HG03439 (cell line): ENCODE data around the gene H2BK1.

ENCODE experiments used
- ATAC-seq: cut with Tn5 transposase; IDR thresholded peaks from one replicate; pipeline ENCODE4 v1.9.1; 2021; ENCODE audit warnings: mild to moderate bottlenecking, moderate library complexity; ENCODE audit not compliant: unreplicated experiment

The H2BK1 gene

DNA sequence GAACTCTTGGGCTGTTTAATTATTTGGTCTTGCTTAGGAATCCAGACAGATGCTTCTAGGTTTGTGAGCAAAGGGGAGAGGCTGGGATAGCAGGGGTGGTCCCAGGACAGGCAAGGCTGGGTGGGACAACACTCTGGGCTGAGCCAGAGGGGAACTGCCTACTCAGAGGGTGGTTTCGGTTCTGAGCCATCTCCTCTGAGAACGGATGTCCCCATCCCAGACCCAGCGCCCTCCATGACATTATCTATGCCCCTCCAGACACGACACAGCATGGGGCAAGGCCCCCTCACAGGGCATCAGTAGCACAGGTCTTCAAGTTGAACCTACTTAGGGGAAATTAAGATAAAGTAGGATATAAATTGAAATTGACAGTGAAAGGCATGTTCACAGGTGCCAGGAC, 30.3 kb downstream of the H2BK1 start:
- no peak for ATAC-seq

DNA sequence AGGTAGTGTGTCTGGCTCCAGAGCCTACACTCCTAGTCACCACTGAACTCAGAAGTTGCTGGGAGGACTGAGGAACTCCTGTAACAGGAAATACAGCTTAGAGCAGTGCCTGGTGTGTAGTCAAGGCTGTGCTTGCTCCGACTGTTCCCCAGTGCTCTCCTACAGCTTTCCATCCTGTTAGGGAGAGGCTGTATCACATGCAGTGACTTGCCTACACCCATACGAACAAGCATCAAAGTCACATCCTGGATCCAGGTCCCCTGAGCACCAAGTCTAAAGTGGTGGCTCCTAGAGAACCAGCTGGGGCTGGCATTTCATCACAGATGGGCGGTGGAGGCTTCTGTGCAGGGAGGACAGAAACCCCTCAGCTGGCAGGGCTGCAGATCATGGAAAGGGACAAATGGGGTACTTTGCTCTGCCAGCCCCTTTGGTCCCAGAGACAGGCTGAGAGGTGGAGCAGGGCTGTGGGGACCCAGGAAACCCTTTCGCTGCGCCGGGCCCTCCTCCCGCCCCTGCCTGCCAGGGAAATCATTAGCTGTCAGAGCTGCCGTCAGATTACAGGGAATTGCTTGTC, 30.9 kb downstream of the H2BK1 start:
- ATAC-seq, result no peak

DNA sequence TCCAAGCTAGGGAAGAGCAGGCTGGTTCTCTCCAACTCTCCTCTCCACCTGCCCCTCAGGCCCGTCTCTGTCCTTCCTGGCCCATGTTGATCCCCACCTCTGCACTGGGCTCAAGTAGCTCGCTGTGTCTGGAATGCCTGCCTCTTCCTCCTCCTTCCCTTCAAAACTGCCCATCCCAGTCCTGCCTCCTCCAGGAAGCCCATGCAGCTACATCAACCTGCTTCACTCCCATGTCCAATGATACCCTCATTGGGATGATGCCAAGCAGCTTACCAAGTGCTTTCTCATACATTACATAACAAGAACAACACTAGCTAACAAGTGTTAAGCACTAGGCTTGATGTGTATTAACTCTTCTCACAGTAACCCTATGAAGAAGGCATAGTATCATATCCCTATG, 31.5 kb downstream of the H2BK1 start:
- no peak for ATAC-seq

DNA sequence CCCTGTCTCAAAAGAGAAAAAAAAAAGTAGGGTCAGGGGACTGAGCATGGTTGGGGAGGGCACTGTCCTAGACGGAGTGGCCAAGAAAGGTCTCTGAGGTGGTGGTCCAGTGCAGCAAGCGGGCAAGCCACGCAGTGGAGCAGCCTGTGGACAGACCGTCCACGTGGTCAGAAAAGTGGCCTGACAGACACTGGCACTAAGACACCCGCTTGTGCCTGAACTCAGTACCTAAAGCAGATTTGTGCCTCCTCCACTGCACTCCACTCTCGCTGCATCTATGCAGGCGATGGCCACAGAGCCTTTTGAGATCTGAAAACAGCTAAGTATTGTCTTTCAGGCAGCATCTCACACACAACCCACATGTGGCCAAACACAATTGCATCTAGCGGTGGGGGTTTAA, 32.1 kb downstream of the H2BK1 start:
- ATAC-seq, result no peak

DNA sequence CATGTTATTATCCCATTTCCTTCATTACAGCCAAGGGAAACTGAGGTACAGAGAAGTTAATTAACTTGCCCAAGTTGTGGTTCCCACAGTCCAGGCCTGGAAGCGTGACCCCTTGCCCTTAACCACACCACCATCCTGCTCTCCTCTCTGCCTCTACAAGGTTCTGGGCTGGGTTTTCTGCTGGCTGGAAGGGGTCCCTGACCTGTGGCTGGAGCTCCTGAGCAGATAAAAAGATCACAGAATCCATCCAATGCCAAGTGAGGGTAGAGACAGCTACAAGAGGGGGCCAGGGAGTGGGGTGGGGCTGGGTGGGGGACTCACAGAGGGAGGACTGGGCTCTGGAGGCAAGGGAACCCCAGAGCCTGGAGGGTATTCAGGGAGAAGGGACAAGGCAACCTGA, 33.0 kb downstream of the H2BK1 start:
- no peak for ATAC-seq

DNA sequence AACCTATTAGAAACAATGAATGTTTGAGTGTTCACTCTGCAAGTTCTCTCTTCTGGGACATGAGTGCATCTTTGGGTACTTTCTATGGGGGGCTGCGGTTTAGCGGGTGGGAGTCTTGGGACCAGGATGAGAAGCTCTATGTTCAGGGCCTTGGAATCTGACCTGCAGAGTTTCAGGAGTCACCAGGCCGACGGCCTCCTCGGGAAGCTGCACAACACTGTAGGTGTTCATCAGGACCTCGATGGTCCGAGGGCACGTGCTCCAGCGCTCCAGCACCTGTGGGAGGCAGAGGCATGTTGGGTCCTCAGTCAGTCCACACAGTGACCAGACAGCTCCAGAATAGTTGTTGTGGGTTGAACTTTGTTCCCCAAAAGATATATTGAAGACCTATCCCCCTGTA, 33.9 kb downstream of the H2BK1 start:
- ATAC-seq, result no peak

DNA sequence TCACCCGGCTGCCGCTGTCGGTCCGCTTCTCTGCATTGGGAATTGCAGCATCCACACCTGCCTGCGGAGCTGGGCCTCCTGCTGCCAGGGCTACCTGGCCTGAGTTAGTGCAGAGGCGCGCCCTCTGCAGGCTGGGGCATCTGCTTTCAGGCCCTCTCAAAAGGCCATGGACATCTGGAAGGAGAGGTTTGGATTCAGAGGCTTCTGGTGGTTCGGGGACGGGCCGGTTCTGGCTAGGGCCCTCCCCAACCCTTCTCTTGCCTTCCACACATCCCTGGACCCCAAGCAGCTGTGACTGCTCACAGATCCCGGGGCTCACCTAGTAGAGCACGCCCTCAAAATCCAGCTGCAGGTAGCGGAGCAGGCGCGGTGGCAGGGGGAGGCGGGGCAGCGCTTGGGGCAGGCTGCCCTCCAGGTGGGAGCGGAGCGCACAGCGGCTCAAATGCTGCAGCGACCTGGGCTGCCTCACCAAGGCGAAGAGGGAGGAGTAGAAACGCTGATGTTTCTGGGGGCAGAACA, 34.4 kb downstream of the H2BK1 start:
- no peak for ATAC-seq

DNA sequence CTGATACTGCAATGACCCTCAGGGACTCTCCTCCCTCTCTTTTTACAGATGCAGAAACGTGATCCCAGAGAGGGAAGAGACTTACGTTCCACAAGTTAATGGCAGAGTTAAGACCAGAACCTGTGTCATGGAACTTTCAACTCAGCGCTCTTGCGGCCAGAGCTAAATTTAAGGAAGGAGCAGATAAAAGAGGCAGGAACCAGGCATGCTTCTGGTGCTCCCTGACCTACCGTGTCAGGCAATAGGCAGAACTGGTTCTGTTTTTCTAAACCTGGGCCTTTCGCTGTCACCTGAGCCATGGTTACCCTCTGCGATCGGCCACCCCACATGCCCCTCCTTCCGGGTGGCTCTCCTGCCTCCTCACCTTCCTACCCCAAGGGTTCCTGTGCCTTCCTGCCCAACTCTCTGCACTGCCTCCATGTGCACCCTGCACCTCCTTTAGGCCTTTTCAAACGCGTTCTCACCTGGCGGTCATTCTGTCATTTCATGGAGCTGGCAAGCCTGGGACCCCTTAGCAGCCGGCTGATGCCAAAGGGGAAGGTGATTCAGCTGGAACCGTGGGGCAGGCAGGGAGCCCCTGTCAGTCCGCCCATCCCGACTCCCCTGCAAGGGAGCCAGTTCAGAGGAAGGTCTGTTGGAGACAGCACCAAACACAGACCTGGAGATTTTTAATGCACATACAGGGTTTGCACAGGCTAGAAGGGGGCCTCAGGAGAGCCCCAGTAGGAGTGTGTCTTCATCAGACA, 35.1 kb downstream of the H2BK1 start:
- ATAC-seq, result no peak

DNA sequence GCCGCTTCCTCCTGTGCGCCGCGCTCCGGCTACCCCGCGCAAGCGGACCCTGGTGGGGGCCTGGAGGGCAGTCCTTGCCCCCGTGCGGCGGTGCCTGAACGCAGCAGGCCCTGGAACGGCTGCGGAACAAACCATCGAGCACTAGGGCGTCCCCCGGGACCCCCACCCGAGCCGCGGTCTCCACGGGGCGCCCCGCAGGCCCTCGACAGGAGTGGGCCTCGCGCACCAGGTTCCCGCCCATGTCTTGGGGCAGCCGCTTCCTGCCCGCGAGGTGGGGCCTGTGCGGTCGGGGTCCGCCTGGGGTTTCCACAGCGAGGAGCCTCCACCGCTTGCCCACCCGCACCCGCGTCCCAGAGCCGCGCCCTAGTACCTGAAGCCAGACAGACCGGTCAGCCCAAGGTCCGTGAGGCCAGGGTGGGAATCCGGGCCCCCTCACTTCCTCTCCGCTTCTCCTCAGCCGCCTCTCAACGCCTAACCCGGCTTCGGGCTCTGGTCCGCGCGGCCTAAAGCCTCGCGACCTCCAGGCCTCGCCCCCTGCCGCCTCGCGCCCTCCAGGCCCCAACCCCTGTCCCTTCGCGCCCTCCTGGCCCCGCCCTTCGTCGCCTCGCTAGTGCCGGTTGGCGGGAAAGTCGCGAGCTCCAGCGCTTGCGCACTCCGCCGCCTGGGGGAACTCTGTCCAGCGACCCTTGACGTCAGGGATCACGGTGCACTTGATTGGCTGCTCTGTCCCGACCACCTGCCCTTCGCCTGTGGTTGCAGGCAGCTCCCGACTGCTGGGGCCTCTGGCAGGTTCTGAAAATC, 35.8 kb downstream of the H2BK1 start:
- no peak for ATAC-seq

DNA sequence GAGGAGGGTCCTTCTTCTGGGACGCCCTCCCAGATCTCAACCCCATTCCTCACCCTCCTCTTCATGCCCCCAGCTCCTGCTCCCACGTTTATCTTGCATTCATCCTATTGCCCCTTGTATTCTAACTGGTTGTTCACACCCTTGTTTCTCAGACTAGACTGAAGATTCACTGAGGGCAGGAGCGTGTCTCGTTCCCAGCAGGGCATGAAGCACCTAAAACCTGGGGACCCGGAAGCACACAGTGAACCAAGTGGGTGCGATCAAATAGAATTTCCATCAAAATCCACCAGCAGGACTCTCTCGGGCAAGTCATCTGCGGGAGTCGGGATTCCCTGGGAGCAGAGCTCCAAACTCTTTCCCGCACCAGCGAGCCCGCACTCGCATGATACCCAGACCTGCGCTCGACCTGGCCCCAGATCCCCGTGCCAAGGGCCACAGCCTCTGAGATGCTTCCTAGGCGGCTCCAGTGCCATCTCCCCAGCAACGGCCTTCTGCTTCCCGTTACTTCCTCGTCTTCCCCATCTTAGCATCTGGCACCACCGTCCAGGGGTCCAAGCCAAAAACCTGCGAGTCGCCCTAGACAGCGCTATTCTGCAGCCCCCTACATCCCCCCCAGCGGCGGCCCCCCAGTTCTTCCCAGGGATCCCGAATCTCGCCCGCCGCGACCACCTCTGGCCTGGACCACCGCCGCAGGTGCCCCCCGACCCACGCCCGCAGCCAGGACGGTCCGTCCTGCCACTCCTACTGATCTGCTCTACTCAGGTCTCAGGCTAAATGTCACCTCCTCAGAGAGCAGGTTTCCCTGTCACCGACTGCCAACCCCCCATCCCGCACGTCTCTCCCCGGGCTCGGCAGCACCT, 36.7 kb downstream of the H2BK1 start:
- ATAC-seq, result no peak

DNA sequence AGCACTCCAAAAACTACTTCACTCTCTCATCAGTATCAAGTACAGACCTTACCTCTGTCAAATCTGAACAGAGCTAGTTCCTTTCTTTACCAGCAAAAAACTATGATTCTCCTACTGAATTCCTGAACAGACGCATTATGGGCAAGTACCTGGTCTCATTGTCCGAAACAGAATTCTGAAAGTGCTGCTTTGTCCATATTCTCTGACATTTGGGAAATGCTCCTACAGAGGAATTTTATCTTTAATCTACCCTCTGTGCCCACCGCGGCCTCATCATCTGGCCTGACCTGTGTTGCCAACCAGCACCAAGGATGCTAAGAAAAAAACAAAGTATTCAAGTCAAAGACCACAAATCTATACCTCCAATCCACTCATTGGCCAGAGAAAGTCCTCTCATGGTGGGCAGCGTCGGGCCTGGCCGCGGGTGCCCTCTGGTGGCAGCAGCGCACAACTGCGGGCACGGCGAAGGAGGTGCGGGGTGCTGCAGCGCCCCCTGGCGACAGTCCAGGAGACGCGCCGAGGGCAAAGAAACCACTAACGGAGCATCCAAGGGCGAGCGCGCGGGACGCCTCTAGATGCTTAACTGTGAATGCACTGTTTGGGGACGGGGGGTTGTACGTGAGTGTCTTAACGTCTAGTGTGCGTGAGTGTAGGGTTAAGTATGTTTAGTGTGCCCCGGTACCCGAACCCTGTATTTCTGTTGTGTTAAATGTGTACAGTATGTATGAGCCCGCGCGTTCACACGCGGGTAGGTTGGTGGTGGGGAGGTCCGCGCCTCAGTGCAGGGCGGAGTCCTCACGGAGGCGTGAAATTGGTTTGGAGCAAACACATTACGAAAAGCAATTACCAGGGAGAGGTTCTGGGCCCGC, 37.8 kb downstream of the H2BK1 start:
- peak; percentile 80 for ATAC-seq

DNA sequence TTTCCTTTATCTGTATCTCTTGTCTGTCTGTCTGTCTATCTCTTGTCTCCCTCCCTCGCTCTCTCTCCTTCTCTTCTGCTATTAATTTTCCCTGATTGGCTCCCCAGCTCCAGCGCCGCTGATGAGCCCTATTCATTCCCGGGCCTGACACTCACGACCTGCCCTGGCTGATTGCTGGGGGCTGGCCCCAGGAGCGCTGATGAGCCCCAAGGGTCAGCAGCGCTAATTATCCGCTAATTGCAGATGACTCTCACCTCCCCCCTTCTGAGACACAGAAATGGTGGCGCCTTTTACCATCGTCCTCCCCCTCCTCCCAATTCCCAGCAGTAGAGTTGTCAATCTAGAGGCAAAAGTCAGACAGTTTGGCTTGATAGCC, 41.5 kb downstream of the H2BK1 start:
- no peak for ATAC-seq

DNA sequence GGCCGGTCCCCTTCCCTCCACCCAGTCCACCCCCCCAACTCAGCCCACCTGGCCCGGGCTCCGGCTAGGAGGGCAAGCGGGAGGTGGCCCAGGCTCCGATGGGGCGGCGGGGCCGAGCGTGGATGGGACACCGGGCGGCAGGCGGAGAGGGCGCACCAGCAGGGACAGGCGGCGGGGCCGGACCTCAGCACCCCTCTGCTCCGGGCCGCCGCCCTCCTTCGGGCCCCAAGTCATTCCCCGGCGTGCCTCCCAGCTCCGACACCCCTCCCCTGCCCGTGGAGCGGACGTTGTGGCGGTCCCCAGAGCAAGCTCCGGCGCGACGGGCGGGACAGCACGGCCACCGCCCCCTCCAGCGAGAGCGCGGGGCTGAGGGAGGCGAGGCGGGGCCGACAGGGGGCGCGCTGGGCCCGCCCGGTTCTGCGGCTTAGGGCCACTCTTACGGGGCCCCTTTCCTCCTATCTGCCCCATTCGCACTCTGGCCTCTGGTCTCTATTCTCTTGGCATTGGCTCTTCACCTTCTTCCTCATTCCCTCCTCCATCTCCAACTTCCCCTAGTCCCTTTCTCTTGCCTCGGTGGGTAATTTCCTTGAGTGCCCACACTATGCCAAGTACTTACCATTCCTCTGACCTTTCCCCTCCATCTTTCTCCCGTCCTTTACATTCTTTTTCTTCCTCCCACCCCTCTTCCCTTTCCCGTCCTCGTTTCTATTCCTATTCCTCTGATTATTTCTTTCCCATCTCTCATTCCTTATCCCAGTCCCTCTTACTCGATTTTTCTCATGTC, 42.1 kb downstream of the H2BK1 start:
- no peak for ATAC-seq

DNA sequence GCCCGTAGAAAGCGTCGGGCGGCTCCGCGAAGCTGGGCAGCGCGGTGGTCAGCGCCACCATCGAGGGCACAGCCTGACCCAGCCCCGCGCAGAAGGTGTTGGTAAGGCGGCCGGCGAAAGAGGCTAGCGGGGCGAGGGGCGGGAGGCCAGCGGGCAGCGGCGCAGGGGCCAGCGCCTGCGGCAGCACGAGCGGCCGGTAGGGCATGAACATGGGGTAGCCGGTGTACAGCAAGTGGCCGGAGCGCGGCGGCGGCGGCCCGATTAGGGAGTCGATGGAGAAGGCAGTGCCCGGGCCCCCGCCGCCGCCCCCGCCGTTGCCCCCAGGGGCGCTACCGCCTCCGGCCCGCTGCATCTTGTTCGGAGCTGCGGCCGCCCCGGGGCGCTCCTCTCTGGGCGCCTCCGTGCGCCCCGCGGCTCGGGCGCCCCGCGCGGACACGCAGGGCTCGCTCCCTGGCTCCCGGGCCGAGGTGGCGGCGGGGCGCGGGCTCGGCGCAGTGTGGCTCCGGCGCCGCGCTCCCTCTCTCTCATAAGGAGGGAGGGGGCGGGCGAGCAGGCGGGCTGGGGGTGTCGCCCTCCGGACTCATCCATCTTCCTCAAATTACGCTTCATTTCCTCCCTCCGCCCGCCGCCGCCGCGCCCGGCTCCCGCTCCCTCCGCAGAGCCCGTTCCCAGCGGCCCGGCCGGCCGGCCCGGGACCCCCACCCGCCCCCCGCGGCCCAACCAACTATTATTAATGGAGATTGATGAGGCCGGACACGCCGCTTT, 42.9 kb downstream of the H2BK1 start, which contains the start of gene GBX1:
GBX1 (minus strand) TSS at position 498 of the 765 bp plus-strand sequence; CDS start at position 352, 146 bp downstream.
- no peak for ATAC-seq

DNA sequence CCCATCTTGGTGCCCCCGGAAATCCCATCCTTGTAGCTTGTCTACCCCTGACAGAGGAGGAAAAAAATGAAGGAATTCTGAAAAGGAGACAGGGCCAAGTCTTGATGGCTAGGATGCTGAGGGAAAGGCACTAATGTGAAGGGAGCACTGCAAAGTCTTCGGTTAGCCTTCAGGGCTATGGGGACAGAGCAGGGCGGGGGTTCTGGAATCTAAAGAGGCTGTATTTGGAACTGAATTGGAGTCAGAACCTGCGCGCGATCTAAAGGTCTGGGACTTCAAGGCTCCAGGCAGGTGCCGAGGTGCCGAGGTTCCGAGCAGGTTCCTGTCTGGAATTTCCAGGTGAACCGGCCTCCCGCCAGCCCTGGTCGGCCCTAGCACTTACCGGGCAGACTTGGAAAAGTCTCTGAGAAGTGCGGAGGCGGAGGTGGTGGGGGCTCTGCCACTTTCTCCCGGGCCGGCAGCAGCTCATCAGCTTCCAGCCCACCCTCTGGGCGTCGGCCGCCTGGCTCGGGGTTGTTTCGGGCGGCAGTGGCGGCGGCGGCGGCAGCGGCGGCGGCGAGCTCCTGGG, 43.6 kb downstream of the H2BK1 start:
- no peak for ATAC-seq

DNA sequence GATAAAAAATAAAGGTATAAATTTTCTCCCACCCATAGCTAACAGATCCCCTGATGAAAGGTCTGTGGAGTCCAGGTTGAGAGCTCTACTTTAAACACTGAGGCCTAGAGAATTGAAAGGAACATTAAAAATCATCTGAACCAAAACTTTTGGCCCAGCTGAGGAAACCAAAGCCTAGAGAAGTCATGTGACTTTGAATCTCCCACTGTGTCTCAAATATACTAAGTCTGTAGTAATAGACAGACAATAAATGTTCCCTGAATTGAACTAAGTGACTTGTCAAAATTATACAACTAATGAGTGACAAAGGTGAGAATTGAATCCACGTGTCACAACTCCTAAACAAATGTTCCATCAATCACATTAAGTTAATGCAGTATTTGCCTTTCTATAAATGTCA, 48.5 kb downstream of the H2BK1 start:
- no peak for ATAC-seq
